Measurements from ENCODE around the gene FOLR1.

FOLR1 gene

GRCh38 chr11:72230764-72231365, 38.9 kb downstream of the FOLR1 start:
- TF ChIP-seq CTCF (IDR thresholded peaks at IDR 0.05; ENCODE audit: poor library complexity, severe bottlenecking): no peak
- no peaks in the 10 kb centered on the region for H3K4me1 ChIP-seq (ENCODE audit: insufficient read depth, poor library complexity, severe bottlenecking)
- H3K36me3 ChIP-seq (ENCODE audit: low read depth): peaks cover 92% of the 10 kb centered on the region
- no peaks in the 10 kb centered on the region for H3K27me3 ChIP-seq (ENCODE audit: insufficient read depth, poor library complexity, severe bottlenecking)
- H3K9me3 ChIP-seq (ENCODE audit: severe bottlenecking): peaks cover 5% of the 10 kb centered on the region
- no peak overlapping the region for H3K27ac ChIP-seq (ENCODE audit: poor library complexity, severe bottlenecking)
- H3K4me3 ChIP-seq (ENCODE audit: severe bottlenecking): no peak overlapping the region
- ATAC-seq (ENCODE audit: low read depth) (no peak), DNase-seq (ENCODE audit: low spot score) (no peak)

GRCh38 chr11:72231396-72232259, 39.7 kb downstream of the FOLR1 start:
- TF ChIP-seq CTCF (IDR thresholded peaks at IDR 0.05; ENCODE audit: poor library complexity, severe bottlenecking): no peak
- no peak overlapping the region for H3K4me3 ChIP-seq (ENCODE audit: severe bottlenecking)
- H3K9me3 ChIP-seq (ENCODE audit: severe bottlenecking): peaks cover 5% of the 10 kb centered on the region
- no peaks in the 10 kb centered on the region for H3K27me3 ChIP-seq (ENCODE audit: insufficient read depth, poor library complexity, severe bottlenecking)
- DNase-seq (ENCODE audit: low spot score): no peak
- H3K36me3 ChIP-seq (ENCODE audit: low read depth): peaks cover 92% of the 10 kb centered on the region
- H3K27ac ChIP-seq (ENCODE audit: poor library complexity, severe bottlenecking): no peak overlapping the region
- H3K4me1 ChIP-seq (ENCODE audit: insufficient read depth, poor library complexity, severe bottlenecking): no peaks in the 10 kb centered on the region
- no peak for ATAC-seq (ENCODE audit: low read depth)

- Histone ChIP-seq H3K36me3 (ENCODE audit: low read depth) (peaks cover 91% of the 10 kb centered on the region), H3K4me1 (ENCODE audit: insufficient read depth, poor library complexity, severe bottlenecking) (no peaks in the 10 kb centered on the region), H3K27ac (ENCODE audit: poor library complexity, severe bottlenecking) (no peak overlapping the region), H3K27me3 (ENCODE audit: insufficient read depth, poor library complexity, severe bottlenecking) (no peaks in the 10 kb centered on the region), H3K9me3 (ENCODE audit: severe bottlenecking) (peaks cover 5% of the 10 kb centered on the region), H3K4me3 (ENCODE audit: severe bottlenecking) (no peak overlapping the region)
- DNase-seq (ENCODE audit: low spot score) (no peak), ATAC-seq (ENCODE audit: low read depth) (no peak)
- no peak for TF ChIP-seq CTCF (IDR thresholded peaks at IDR 0.05; ENCODE audit: poor library complexity, severe bottlenecking)
Observed at GRCh38 chr11:72232260-72233055, 40.5 kb downstream of the FOLR1 start.

GRCh38 chr11:72233056-72233772, 41.3 kb downstream of the FOLR1 start:
- H3K4me3 ChIP-seq (ENCODE audit: severe bottlenecking): no peak overlapping the region
- DNase-seq (ENCODE audit: low spot score) (no peak), ATAC-seq (ENCODE audit: low read depth) (no peak)
- no peak for TF ChIP-seq CTCF (IDR thresholded peaks at IDR 0.05; ENCODE audit: poor library complexity, severe bottlenecking)
- H3K27ac ChIP-seq (ENCODE audit: poor library complexity, severe bottlenecking): no peak overlapping the region
- peaks cover 5% of the 10 kb centered on the region for H3K9me3 ChIP-seq (ENCODE audit: severe bottlenecking)
- peaks cover 93% of the 10 kb centered on the region for H3K36me3 ChIP-seq (ENCODE audit: low read depth)
- H3K27me3 ChIP-seq (ENCODE audit: insufficient read depth, poor library complexity, severe bottlenecking): no peaks in the 10 kb centered on the region
- H3K4me1 ChIP-seq (ENCODE audit: insufficient read depth, poor library complexity, severe bottlenecking): no peaks in the 10 kb centered on the region

All from RWPE2 (cell line).